ENCODE data around the gene MTCH1.

DNA sequence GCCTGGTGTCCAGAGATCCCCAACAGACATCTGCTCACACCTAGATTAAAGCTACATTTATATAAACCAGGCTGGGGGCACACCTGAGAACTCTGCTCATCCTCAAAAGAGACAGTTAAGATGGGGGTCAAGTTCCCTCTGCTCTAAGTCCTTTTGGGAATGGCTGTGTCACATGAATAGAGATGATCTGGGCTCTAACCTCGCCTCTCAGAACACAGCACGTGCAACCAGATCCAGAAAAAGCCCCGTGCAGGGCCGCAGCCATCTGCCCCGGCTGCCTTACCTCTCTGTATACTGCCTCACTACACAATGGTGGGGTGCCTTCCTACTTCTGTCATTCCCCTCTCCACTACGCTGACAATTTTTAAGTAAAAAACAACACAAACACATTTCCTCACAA is 5.9 kb downstream of the MTCH1 start:
- TF ChIP-seq, protein P1, sequence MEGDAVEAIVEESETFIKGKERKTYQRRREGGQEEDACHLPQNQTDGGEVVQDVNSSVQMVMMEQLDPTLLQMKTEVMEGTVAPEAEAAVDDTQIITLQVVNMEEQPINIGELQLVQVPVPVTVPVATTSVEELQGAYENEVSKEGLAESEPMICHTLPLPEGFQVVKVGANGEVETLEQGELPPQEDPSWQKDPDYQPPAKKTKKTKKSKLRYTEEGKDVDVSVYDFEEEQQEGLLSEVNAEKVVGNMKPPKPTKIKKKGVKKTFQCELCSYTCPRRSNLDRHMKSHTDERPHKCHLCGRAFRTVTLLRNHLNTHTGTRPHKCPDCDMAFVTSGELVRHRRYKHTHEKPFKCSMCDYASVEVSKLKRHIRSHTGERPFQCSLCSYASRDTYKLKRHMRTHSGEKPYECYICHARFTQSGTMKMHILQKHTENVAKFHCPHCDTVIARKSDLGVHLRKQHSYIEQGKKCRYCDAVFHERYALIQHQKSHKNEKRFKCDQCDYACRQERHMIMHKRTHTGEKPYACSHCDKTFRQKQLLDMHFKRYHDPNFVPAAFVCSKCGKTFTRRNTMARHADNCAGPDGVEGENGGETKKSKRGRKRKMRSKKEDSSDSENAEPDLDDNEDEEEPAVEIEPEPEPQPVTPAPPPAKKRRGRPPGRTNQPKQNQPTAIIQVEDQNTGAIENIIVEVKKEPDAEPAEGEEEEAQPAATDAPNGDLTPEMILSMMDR (conservative IDR thresholded peaks at IDR 0.05; ENCODE audit: low read depth in 2 of 2), result no peak
- TF ChIP-seq STAT1 (IDR thresholded peaks at IDR 0.05; ENCODE audit: unreplicated experiment) (no peak), POLR2AphosphoS5 (IDR thresholded peaks at IDR 0.05; ENCODE audit: low read depth) (no peak), EZH2 (IDR thresholded peaks at IDR 0.05; ENCODE audit: low read depth, unreplicated experiment) (no peak)
